GM12878 (cell line): Measurements from ENCODE around the gene NUTM1. TPM values are rescaled to one million over a fixed set of nuclear protein-coding genes. Genes with fewer than 3 reads are reported as not detected.

Source experiments
- ATAC-seq: fragments of 200-7000 bp; cut with Tn5 transposase; 3 replicates; pipeline ENCODE4 v1.9.1; 2020; ENCODE audit warnings: mild to moderate bottlenecking, moderate library complexity
- BruUV-seq: library from RNA; stranded (reverse); fragments of 400-500 nt; replicated peaks from 2 replicates; lab custom pipeline; 2021; lab: Mats Ljungman, UMichigan
- CTCF ChIA-PET: fragments of 300-600 bp; sonication (Branson Sonifier 250); formaldehyde crosslinking; extraction: SDS; loops from one replicate; lab custom pipeline; 2021; ENCODE audit warnings: inconsistent platforms; lab: Yijun Ruan, JAX
- POLR2A ChIA-PET: fragments of 350-600 bp; formaldehyde crosslinking; extraction: SDS; loops from one replicate; lab custom pipeline; 2021; ENCODE audit warnings: inconsistent platforms; lab: Charles Lee
- RAD21 ChIA-PET: fragments of 300-600 bp; sonication (Branson Sonifier 250); formaldehyde crosslinking; loops from one replicate; lab custom pipeline; 2023; ENCODE audit warnings: antibody characterized with exemption; ENCODE audit not compliant: unreplicated experiment; lab: Charles Lee
- SMC1A ChIA-PET: fragments of 300-600 bp; sonication (Branson Sonifier 250); formaldehyde crosslinking; loops from one replicate; lab custom pipeline; 2023; ENCODE audit not compliant: unreplicated experiment, uncharacterized antibody; lab: Charles Lee
- DNase-seq: peaks from one replicate; pipeline ENCODE4 v3.0.0-alpha.2; 2011; ENCODE audit warnings: low read depth, low spot score
- FAIRE-seq: peaks from 3 replicates; lab custom pipeline; 2011; peaks lifted over from hg19 to GRCh38; lab: Jason Lieb, UNC
- H2AFZ ChIP-seq: 2 replicates; pipeline ENCODE4 v1.6.0; 2011; ENCODE audit warnings: low read depth, low read length, control low read depth; ENCODE audit not compliant: control insufficient read depth
- H3K27ac ChIP-seq: 2 replicates; pipeline ENCODE4 v1.5.1; 2011; ENCODE audit warnings: control low read depth; ENCODE audit not compliant: control insufficient read depth, insufficient read depth
- H3K27me3 ChIP-seq, 2 experiments: replicated peaks in 1 of 2; 2 replicates each; pipeline versions ENCODE4 v1.6.0 to v1.6.1; 2011; ENCODE audit warnings: low read length in 1 of 2; ENCODE audit not compliant: control insufficient read depth in 2 of 2, insufficient read depth in 2 of 2
- H3K36me3 ChIP-seq, 2 experiments: 2 replicates each; pipeline ENCODE4 v1.5.1; 2011; ENCODE audit warnings: low read length in 1 of 2; ENCODE audit not compliant: control insufficient read depth in 2 of 2, insufficient read depth in 2 of 2
- H3K4me1 ChIP-seq: 2 replicates; pipeline ENCODE4 v1.6.1; 2011; ENCODE audit warnings: mild to moderate bottlenecking, low read length, moderate library complexity, mixed read lengths; ENCODE audit not compliant: control insufficient read depth, insufficient read depth
- H3K4me2 ChIP-seq: 2 replicates; pipeline ENCODE4 v1.6.0; 2011; ENCODE audit warnings: control low read depth; ENCODE audit not compliant: control insufficient read depth, insufficient read depth
- H3K4me3 ChIP-seq: fragments of 200-600 bp; sonication (generic); 2 replicates; pipeline ENCODE4 v1.5.1; 2016
- H3K79me2 ChIP-seq: 2 replicates; pipeline ENCODE4 v1.6.0; 2011; ENCODE audit warnings: low read length; ENCODE audit not compliant: control insufficient read depth, insufficient read depth
- H3K9ac ChIP-seq: 2 replicates; pipeline ENCODE4 v1.8.0; 2011; ENCODE audit warnings: low read length, control low read depth, mixed read lengths; ENCODE audit not compliant: control insufficient read depth, insufficient read depth
- H3K9me3 ChIP-seq: replicated peaks from 3 replicates; pipeline ENCODE4 v1.5.1; 2011; ENCODE audit warnings: mild to moderate bottlenecking, low read length; ENCODE audit not compliant: control insufficient read depth, insufficient read depth
- H4K20me1 ChIP-seq: 2 replicates; pipeline ENCODE4 v1.6.0; 2011; ENCODE audit not compliant: control insufficient read depth, insufficient read depth
- FOS ChIP-seq: IDR thresholded peaks from 3 replicates; pipeline ENCODE4 v1.6.1; 2011; ENCODE audit warnings: borderline replicate concordance; ENCODE audit not compliant: insufficient read length; ENCODE audit errors: extremely low read depth
- IRF4 ChIP-seq: IDR thresholded peaks from 2 replicates; pipeline ENCODE4 v1.6.1; 2011; ENCODE audit warnings: low read depth, low read length
- MTA3 ChIP-seq: IDR thresholded peaks from 2 replicates; pipeline ENCODE4 v1.6.1; 2012; ENCODE audit warnings: low read length, inconsistent platforms, borderline replicate concordance
- NR2C1 ChIP-seq: fragments of 450-650 bp; IDR thresholded peaks from 2 replicates; pipeline ENCODE4 v1.6.1; 2017; ENCODE audit warnings: antibody characterized with exemption, mild to moderate bottlenecking, moderate library complexity
- SIX5 ChIP-seq: IDR thresholded peaks from 2 replicates; pipeline ENCODE4 v1.6.1; 2011; ENCODE audit warnings: mild to moderate bottlenecking, low read depth, low read length, moderate library complexity; ENCODE audit not compliant: severe bottlenecking
- SP1 ChIP-seq: IDR thresholded peaks from one replicate; pipeline ENCODE4 v1.6.1; 2011; ENCODE audit warnings: low read depth, low read length
- SUZ12 ChIP-seq: fragments of 200-600 bp; sonication (generic); IDR thresholded peaks from one replicate; pipeline ENCODE4 v1.6.1; 2018; ENCODE audit warnings: antibody characterized with exemption, mild to moderate bottlenecking; ENCODE audit not compliant: unreplicated experiment
- TCF3 ChIP-seq: IDR thresholded peaks from 2 replicates; pipeline ENCODE4 v1.6.1; 2012; ENCODE audit warnings: low read depth, mild to moderate bottlenecking, low read length, borderline replicate concordance; ENCODE audit not compliant: insufficient read depth
- ZNF622 ChIP-seq: fragments of 450-650 bp; IDR thresholded peaks from 2 replicates; pipeline ENCODE4 v1.6.1; 2017; ENCODE audit warnings: mild to moderate bottlenecking, inconsistent platforms
- WGBS: methylation state at CpG from one replicate; pipeline ENCODE4 v1.1.6; 2016; ENCODE audit warnings: low lambda C conversion rate; ENCODE audit not compliant: insufficient replicate concordance, insufficient coverage; ENCODE audit errors: missing lambda C conversion rate; 5-methylcytosine and 5-hydroxymethylcytosine counted together
- in situ Hi-C: fragments of 300-500 bp; cut with MboI; formaldehyde crosslinking; loops from 9 replicates; pipeline ENCODE4 v1.14.3; 2018; ENCODE audit warnings: mixed read lengths
- intact Hi-C: fragments of 100-400 bp; cut with micrococcal nuclease; formaldehyde crosslinking; loops from one replicate; pipeline ENCODE4 v1.14.2; 2022; ENCODE audit not compliant: unreplicated experiment
- polyA plus RNA-seq, 11 experiments: library from polyadenylated mRNA; depleted of rRNA in 4 of 11; unstranded in 6 of 11; stranded (reverse) in 5 of 11; fragments of >200 nt; fragmentation: Nextera tagmentation in 4 of 11; fragmentation: Illumina TruSeq in 1 of 11; extraction: Ambion mirVana in 4 of 11; extraction: Trizol in 1 of 11; gene quantifications; 1 replicate in 1 of 11; 2 replicates in 10 of 11; pipeline versions ENCODE4 v1.2.1 to v1.2.3, GENCODE V29; 2011 to 2016; ENCODE audit warnings: inconsistent platforms in 2 of 11, missing spikeins in 2 of 11, low read depth in 1 of 11
- total RNA-seq, 4 experiments: library from RNA; depleted of rRNA in 3 of 4; stranded (reverse); fragments of >200 nt in 3 of 4; fragmentation: Illumina TruSeq in 1 of 4; extraction: Trizol in 1 of 4; gene quantifications; 2 replicates each; pipeline versions ENCODE4 v1.2.1 to v1.2.3, GENCODE V29; 2013 to 2021
- TF ChIP-seq, protein P1 (sequence below): IDR thresholded peaks from 2 replicates; pipeline ENCODE4 v1.6.1; 2012; ENCODE audit warnings: low read depth, low read length, improper control_type of control experiment
- TF ChIP-seq, protein P2 (sequence below): fragments of 450-650 bp; IDR thresholded peaks from 2 replicates; pipeline ENCODE4 v1.6.1; 2017; ENCODE audit warnings: antibody characterized with exemption, mild to moderate bottlenecking, moderate library complexity

NUTM1 gene
- total and polyA plus RNA-seq, 10 of the 15 experiments (the other 5 are each of a cell fraction or from before 2014, with no cell fraction given) = under 0.01 to 0.05 TPM; not detected in 8

DNA sequence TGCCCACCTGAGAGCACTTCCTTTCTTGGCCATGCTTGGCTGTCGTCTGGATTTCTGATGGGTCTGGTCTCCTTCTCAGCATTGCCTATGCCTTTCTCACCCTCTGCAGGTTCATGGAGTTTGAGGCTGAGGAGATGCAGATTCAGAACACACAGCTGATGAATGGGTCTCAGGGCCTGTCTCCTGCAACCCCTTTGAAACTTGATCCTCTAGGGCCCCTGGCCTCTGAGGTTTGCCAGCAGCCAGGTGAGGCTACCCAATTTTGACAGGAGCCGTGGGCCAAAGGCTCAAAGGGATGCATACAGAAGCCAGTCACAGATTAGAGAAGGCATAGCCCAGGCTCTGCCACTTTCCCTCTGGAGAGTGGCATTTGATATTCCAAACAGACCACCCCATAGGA lies 10.5 kb downstream of the NUTM1 start (continued):
- TF ChIP-seq, protein P1, sequence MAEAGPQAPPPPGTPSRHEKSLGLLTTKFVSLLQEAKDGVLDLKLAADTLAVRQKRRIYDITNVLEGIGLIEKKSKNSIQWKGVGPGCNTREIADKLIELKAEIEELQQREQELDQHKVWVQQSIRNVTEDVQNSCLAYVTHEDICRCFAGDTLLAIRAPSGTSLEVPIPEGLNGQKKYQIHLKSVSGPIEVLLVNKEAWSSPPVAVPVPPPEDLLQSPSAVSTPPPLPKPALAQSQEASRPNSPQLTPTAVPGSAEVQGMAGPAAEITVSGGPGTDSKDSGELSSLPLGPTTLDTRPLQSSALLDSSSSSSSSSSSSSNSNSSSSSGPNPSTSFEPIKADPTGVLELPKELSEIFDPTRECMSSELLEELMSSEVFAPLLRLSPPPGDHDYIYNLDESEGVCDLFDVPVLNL = no peak
- TF ChIP-seq NR2C1 (no peak), IRF4 (no peak), SUZ12 (no peak)
- TF ChIP-seq, all 136 proteins: peak for 0

DNA sequence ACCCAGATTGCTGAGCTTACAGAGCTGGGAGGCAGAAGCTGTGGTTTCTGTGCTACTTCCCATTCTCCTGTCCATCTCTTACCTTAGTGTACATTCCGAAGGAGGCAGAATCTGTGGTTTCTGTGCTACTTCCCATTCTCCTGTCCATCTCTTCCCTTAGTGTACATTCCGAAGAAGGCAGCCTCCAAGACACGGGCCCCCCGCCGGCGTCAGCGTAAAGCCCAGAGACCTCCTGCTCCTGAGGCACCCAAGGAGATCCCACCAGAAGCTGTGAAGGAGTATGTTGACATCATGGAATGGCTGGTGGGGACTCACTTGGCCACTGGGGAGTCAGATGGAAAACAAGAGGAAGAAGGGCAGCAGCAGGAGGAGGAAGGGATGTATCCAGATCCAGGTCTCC lies 11.2 kb downstream of the NUTM1 start:
- FAIRE-seq (no peak), ATAC-seq (no peak), DNase-seq (no peak)
- Histone ChIP-seq H3K27me3 (no peaks in the 10 kb centered on the region), H3K79me2 (no peaks in the 10 kb centered on the region), H3K9ac (no peak overlapping the region), H3K4me2 (no peak overlapping the region), H3K4me1 (no peaks in the 10 kb centered on the region), H3K36me3 (peaks cover 0 to 2% of the 10 kb centered on the region in 2 experiments; a peak in 3 of 4 replicates), H3K4me3 (no peak overlapping the region), H3K9me3 (no peaks in the 10 kb centered on the region), H4K20me1 (no peaks in the 10 kb centered on the region), H3K27ac (no peak overlapping the region)
- 98% methylated on average over 7 of the region's 7 CpGs for WGBS
- intact Hi-C loops (no loop called here), in situ Hi-C loops (no loop called here)
- BruUV-seq = no TSS peak
- ChIA-PET CTCF (interaction anchor here (0.6 to 2.4 kb wide), 2 partner anchors 12 to 527 kb away, joined by 3 to 6 read pairs; partner anchors contain the start of genes NOP10 and NUTM1), SMC1A (interaction anchor here (1.7 kb wide), 1 partner anchor 11 kb away, joined by 4 read pairs; no protein-coding TSS in a partner anchor)
- TF ChIP-seq NR2C1 (no peak), FOS (no peak), ZNF622 (no peak), MTA3 (no peak), SP1 (no peak), SIX5 (no peak), TCF3 (no peak)
- TF ChIP-seq, protein P2, sequence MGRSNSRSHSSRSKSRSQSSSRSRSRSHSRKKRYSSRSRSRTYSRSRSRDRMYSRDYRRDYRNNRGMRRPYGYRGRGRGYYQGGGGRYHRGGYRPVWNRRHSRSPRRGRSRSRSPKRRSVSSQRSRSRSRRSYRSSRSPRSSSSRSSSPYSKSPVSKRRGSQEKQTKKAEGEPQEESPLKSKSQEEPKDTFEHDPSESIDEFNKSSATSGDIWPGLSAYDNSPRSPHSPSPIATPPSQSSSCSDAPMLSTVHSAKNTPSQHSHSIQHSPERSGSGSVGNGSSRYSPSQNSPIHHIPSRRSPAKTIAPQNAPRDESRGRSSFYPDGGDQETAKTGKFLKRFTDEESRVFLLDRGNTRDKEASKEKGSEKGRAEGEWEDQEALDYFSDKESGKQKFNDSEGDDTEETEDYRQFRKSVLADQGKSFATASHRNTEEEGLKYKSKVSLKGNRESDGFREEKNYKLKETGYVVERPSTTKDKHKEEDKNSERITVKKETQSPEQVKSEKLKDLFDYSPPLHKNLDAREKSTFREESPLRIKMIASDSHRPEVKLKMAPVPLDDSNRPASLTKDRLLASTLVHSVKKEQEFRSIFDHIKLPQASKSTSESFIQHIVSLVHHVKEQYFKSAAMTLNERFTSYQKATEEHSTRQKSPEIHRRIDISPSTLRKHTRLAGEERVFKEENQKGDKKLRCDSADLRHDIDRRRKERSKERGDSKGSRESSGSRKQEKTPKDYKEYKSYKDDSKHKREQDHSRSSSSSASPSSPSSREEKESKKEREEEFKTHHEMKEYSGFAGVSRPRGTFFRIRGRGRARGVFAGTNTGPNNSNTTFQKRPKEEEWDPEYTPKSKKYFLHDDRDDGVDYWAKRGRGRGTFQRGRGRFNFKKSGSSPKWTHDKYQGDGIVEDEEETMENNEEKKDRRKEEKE = no peak
- TF ChIP-seq, all 136 proteins: peak for 0
- RAD21 ChIA-PET = no interaction called here
- H2AFZ ChIP-seq = no peak overlapping the region
- POLR2A ChIA-PET = no interaction called here
